ENCODE data around the gene RBM15B. TPM values are rescaled to one million over a fixed set of nuclear protein-coding genes. Genes with fewer than 3 reads are reported as not detected.

Gene RBM15B
- total and polyA plus RNA-seq, 9 of the 15 experiments (the other 6 are each of a cell fraction or from before 2014, with no cell fraction given): 1.8 to 21.0 (median 10.5) TPM

DNA sequence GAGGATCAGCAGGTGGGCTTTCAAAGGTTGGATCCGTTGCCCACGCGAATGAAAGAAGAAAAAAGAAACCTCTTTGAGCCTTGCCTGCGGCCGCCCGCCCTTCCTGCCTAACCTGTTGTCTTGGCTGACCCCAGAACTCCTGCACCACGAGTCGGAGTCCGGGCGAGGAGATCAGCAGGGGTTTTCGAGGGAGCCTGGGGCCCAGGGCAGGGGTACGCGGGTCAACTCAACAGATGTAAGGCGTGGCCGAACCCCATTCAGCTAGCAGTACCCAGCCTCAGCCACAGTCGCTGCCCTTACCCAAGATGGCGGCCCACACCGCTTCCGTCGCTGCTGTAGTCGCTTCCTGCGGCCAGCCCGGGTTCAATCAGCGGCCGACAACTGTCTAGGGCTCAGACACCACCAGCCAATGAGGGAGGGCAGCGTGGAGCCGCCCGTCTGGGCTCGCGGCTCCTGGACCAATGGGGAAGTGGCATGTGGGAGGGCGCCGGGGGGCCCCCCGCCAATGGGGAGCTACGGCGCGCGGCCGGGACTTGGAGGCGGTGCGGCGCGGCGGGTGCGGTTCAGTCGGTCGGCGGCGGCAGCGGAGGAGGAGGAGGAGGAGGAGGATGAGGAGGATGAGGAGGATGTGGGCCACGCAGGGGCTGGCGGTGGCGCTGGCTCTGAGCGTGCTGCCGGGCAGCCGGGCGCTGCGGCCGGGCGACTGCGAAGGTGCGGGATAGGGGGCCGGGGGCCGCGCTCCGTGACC lies 6.2 kb upstream of the RBM15B start, which contains the start of gene MANF (continued):
- TF ChIP-seq MLLT1 (IDR thresholded peaks at IDR 0.05) (no peak), SNIP1 (IDR thresholded peaks at IDR 0.05; ENCODE audit: low read depth) (no peak), POLR2G (IDR thresholded peaks at IDR 0.05; ENCODE audit: low read depth, low read length) (peak; percentile 97), LEF1 (IDR thresholded peaks at IDR 0.05) (no peak), ZNF133 (CRISPR knock-in tag; IDR thresholded peaks at IDR 0.05) (no peak), ZNF699 (CRISPR knock-in tag; IDR thresholded peaks at IDR 0.05; ENCODE audit: insufficient replicate concordance) (no peak), ZNF24 (IDR thresholded peaks at IDR 0.05) (no peak), ZNF253 (CRISPR knock-in tag; conservative IDR thresholded peaks at IDR 0.05) (no peak), RBM39 (optimal IDR thresholded peaks at IDR 0.05; ENCODE audit: low read depth, low read length) (no peak), ZKSCAN1 (IDR thresholded peaks at IDR 0.05; ENCODE audit: low read depth, low read length) (no peak), TBL1XR1 (IDR thresholded peaks at IDR 0.05; ENCODE audit: low read length in 2 of 2) (no peak), PHB (CRISPR knock-in tag; IDR thresholded peaks at IDR 0.05) (no peak), RAD51 (IDR thresholded peaks at IDR 0.05; ENCODE audit: borderline replicate concordance, low read depth) (no peak), ZNF830 (CRISPR knock-in tag; IDR thresholded peaks at IDR 0.05) (no peak), ZNF589 (CRISPR knock-in tag; IDR thresholded peaks at IDR 0.05; ENCODE audit: low read depth) (no peak), POLR2AphosphoS2 (IDR thresholded peaks at IDR 0.05; ENCODE audit: low read length) (no peak; the same call in 1 of the 2 replicates), CBX3 (IDR thresholded peaks at IDR 0.05; ENCODE audit: borderline replicate concordance in 1 of 2, low read length in 2 of 2) (no peak), TCF3 (CRISPR knock-in tag; IDR thresholded peaks at IDR 0.05) (no peak), BMI1 (IDR thresholded peaks at IDR 0.05; ENCODE audit: low read length) (no peak), DDX20 (tag; IDR thresholded peaks at IDR 0.05; ENCODE audit: low read depth) (no peak), CXXC5 (CRISPR knock-in tag; IDR thresholded peaks at IDR 0.05) (peak; percentile 87), NR4A1 (CRISPR knock-in tag; IDR thresholded peaks at IDR 0.05) (no peak), NR4A1 (tag; IDR thresholded peaks at IDR 0.05) (no peak), TARDBP (IDR thresholded peaks at IDR 0.05) (no peak), ZNF639 (CRISPR knock-in tag; conservative IDR thresholded peaks at IDR 0.05 in 1 of 2, IDR thresholded peaks at IDR 0.05 in 1 of 2) (no peak; a peak in 1 of 4 replicates), ZSCAN29 (IDR thresholded peaks at IDR 0.05) (no peak), EZH2 (IDR thresholded peaks at IDR 0.05; ENCODE audit: borderline replicate concordance, low read depth, low read length) (no peak)
- TF ChIP-seq, protein P1, sequence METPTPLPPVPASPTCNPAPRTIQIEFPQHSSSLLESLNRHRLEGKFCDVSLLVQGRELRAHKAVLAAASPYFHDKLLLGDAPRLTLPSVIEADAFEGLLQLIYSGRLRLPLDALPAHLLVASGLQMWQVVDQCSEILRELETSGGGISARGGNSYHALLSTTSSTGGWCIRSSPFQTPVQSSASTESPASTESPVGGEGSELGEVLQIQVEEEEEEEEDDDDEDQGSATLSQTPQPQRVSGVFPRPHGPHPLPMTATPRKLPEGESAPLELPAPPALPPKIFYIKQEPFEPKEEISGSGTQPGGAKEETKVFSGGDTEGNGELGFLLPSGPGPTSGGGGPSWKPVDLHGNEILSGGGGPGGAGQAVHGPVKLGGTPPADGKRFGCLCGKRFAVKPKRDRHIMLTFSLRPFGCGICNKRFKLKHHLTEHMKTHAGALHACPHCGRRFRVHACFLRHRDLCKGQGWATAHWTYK (CRISPR knock-in tag; IDR thresholded peaks at IDR 0.05): 0 out of 2 replicates have a peak, but pooled peaks have one; percentile 20

All from K562 (cell line).